Fibroblast of the aortic adventitia (primary cell): ENCODE measurements around the gene NAXE. TPM values are rescaled to one million over a fixed set of nuclear protein-coding genes. Genes with fewer than 3 reads are reported as not detected.

ENCODE experiments used
- DNase-seq: peaks from one replicate; pipeline ENCODE4 v3.0.0-alpha.2; 2010; ENCODE audit warnings: low read depth
- H3K4me3 ChIP-seq: 2 replicates; pipeline ENCODE4 v1.5.1; 2011; ENCODE audit warnings: low read depth, mild to moderate bottlenecking, control low read depth, low read length, moderate library complexity
- total RNA-seq: library from RNA; depleted of rRNA; stranded (reverse); fragments of >200 nt; gene quantifications from 2 replicates; pipeline ENCODE4 v1.2.3, GENCODE V29; 2012; ENCODE audit warnings: low replicate concordance
- TF ChIP-seq, protein P1 (sequence below): IDR thresholded peaks from 2 replicates; pipeline ENCODE4 v1.5.1; 2011; ENCODE audit warnings: mild to moderate bottlenecking, low read length, control low read depth, inconsistent platforms; ENCODE audit not compliant: insufficient read depth

Gene NAXE
- total RNA-seq, 1 donor = 64.2 TPM

- TF ChIP-seq, protein P1, sequence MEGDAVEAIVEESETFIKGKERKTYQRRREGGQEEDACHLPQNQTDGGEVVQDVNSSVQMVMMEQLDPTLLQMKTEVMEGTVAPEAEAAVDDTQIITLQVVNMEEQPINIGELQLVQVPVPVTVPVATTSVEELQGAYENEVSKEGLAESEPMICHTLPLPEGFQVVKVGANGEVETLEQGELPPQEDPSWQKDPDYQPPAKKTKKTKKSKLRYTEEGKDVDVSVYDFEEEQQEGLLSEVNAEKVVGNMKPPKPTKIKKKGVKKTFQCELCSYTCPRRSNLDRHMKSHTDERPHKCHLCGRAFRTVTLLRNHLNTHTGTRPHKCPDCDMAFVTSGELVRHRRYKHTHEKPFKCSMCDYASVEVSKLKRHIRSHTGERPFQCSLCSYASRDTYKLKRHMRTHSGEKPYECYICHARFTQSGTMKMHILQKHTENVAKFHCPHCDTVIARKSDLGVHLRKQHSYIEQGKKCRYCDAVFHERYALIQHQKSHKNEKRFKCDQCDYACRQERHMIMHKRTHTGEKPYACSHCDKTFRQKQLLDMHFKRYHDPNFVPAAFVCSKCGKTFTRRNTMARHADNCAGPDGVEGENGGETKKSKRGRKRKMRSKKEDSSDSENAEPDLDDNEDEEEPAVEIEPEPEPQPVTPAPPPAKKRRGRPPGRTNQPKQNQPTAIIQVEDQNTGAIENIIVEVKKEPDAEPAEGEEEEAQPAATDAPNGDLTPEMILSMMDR = no peak
- no peak overlapping the region for H3K4me3 ChIP-seq
- no peak for DNase-seq
Measured at GRCh38 chr1:156578055-156578454, 13.5 kb upstream of the NAXE start.

GRCh38 chr1:156579472-156579871, 12.1 kb upstream of the NAXE start, which contains the start of gene TTC24:
Gene TTC24, plus strand, starts transcription at chr1:156579723. Its CDS starts 1,642 bp downstream, at chr1:156581365.
- TF ChIP-seq, protein P1 = no peak
- DNase-seq = no peak
- H3K4me3 ChIP-seq = no peak within 1 kb of the TSS

DNA sequence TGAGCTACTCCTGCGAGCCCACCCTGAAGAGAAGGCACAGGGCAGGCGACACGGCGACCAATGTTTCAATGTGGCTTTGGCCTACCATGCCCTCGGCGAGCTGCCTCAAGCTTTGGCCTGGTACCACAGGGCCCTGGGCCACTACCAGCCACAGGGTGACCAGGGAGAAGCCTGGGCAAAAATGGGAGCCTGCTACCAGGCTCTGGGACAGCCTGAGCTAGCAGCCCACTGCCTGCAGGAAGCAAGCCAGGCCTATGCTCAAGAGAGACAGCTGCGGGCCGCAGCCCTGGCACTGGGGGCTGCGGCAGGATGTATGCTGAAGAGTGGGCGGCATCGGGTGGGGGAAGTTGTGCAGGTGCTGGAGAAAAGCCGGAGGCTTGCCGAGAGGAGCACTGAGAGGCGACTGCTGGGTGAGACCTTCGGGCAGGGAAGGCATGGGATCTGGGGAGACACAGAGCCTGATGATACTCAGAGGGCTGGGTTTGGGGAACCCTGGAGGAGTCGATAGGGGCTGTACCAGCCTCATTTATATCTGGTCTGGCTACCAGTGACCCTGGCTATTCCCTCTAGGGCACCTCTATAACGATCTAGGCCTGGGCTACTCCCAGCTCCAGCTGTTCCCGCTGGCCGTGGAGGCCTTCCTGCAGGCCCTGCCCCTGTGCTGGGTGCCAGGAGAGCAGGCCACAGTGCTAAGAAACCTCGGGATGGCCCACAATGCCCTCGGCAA, 9.8 kb upstream of the NAXE start:
- TF ChIP-seq, protein P1 = no peak
- DNase-seq = no peak
- H3K4me3 ChIP-seq = no peak overlapping the region

DNA sequence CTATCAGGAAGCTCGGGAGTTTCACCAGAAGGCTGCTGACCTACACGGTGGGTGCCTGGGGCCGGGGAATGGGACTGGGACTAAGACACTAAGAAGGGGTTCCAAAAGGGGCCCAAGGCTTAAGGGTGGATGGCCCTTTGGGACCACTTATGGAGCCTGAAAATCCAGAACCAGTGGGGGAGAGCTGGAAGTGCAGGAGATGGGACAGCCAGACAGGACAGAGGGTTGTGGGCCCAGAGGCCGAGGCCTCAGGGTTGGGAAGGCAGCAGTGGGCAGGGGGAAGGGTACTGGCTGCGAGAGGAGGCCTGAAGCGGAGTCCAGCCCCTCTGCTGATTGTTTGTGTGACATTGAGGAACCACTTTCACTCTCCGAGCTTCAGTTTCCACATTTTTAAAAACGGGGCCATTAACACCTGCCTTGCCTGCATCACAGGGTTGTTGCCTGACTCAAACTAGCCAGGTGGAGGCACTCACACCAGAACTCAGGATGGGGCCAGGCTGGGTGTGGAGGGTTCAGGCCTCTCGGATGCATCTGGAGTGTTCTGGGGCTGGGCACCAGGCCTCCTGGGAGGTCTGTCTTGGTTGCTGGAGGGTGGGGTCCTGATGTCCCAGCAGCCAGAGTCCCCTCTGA, 9.1 kb upstream of the NAXE start:
- H3K4me3 ChIP-seq = no peak overlapping the region
- TF ChIP-seq, protein P1 = no peak
- DNase-seq = no peak

DNA sequence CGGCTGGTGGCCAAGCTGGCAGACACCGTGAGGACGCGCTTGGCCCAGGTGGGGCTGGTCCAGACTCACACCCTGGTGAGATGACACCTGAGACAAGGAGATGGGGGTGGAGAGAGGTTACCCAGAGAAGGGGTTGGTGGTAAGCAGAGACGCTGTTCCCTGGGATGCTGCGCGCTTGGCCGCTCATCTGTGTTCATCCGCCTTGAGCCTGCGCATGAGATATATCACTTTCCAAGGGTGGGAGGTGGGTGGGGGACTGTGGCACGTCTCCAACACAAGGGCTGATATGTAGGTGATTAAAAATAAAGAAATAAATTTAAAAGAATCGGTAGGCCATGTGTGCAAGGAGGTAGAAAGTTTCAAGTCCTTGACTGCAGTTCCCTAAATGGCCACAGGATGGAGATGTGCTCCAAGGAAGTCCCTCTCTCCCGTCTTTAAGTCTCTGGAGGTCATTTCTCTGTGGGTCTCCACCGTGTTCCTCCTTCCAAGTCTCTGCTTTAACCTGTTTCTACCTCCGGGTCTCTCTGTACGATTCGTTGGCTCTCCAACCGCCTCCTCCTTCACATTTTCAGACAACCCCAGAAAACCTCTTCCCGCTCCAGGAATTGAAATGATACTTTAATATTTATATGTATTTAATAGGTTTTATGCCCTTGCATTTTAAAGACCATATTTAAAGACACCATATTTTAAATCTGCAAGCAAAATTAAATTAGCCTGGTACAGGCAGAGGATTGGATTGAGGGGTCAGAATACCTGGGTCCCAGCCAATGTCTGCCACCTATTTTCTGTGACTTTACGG, 7.6 kb upstream of the NAXE start:
- TF ChIP-seq, protein P1 = peak; percentile 96
- H3K4me3 ChIP-seq = no peak overlapping the region
- peak; percentile 92 for DNase-seq

- TF ChIP-seq, protein P1 = no peak
- no peak overlapping the region for H3K4me3 ChIP-seq
- DNase-seq = no peak
Measured at GRCh38 chr1:156584813-156585212, 6.8 kb upstream of the NAXE start.
